Measurements from ENCODE around the gene SUN3. TPM values are rescaled to one million over a fixed set of nuclear protein-coding genes. Genes with fewer than 3 reads are reported as not detected.

Gene SUN3
- total RNA-seq, 1 experiment from 2014 or later = not detected

DNA sequence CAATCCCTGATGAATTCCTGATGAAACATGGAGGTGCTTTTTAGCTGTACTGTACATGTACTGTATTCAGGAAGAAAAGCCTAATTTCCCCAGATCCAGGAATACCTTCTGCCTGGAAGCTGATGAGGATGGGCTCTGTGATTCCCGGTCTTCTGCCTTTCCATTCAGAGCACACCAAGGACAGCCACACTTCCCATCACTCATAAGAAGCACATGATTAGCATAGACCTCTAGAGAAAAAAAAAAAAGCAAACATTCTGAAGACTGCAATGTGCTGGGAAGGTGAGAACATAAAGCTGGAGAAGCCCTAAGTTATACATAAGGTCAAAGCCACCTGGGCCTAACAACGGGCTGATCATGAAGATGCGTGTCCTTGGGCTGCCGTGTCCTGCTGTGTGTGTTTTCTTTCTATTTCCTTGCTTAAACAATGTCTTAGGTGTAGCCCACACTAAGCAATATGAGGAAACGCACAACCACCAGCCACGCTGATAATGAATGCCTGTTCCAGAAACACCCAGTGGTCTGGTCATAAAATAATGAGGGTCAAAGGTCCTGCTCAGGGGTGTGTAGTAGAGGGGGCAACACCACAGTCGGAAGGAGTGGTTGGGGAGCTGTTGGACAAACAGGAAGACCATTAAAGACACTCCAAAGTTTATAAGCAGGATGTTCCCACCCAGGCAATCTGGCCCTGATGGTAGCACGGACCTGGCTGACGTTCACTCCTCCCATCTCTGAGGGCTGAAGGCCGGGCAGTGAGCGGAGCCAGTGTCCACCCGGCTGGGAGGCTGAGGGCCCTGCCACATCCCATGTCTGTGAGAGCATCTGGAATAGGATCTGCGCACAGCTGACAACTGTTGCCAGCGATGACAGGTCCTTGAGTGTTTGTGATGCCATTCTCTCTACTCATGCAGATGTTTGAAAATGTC is 88.6 kb downstream of the SUN3 start:
- no peak for DNase-seq
- H3K4ac ChIP-seq (ENCODE audit: low read depth, low read length) = no peak overlapping the region
- no peak overlapping the region for H2BK20ac ChIP-seq (ENCODE audit: low read depth, low read length, poor library complexity, severe bottlenecking)
- no peak overlapping the region for H3K9ac ChIP-seq (ENCODE audit: extremely low read depth, insufficient read length, low read length)
- no peak overlapping the region for H2BK120ac ChIP-seq (ENCODE audit: low read depth, low read length, poor library complexity, severe bottlenecking)
- H4K91ac ChIP-seq (ENCODE audit: insufficient read length, low read depth, low read length) = no peak overlapping the region
- no peak overlapping the region for H3K18ac ChIP-seq (ENCODE audit: insufficient read length, low read depth, low read length)
- TF ChIP-seq, protein P1, sequence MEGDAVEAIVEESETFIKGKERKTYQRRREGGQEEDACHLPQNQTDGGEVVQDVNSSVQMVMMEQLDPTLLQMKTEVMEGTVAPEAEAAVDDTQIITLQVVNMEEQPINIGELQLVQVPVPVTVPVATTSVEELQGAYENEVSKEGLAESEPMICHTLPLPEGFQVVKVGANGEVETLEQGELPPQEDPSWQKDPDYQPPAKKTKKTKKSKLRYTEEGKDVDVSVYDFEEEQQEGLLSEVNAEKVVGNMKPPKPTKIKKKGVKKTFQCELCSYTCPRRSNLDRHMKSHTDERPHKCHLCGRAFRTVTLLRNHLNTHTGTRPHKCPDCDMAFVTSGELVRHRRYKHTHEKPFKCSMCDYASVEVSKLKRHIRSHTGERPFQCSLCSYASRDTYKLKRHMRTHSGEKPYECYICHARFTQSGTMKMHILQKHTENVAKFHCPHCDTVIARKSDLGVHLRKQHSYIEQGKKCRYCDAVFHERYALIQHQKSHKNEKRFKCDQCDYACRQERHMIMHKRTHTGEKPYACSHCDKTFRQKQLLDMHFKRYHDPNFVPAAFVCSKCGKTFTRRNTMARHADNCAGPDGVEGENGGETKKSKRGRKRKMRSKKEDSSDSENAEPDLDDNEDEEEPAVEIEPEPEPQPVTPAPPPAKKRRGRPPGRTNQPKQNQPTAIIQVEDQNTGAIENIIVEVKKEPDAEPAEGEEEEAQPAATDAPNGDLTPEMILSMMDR (conservative IDR thresholded peaks at IDR 0.05) = no peak
- H3K9me3 ChIP-seq (ENCODE audit: control insufficient read depth, low read depth, low read length) = no peaks in the 10 kb centered on the region
- no peak overlapping the region for H3K14ac ChIP-seq (ENCODE audit: insufficient read depth, low read length)
- H2BK12ac ChIP-seq (ENCODE audit: insufficient read length, low read depth, low read length) = no peak overlapping the region
- H2AK5ac ChIP-seq (ENCODE audit: insufficient read length, low read length) = no peak overlapping the region
- no peak overlapping the region for H3K4me3 Mint-ChIP-seq
- H3K27me3 ChIP-seq (ENCODE audit: insufficient read depth, low read length) = no peaks in the 10 kb centered on the region
- H3K4me1 ChIP-seq (ENCODE audit: insufficient read depth, low read length) = peaks cover 8% of the 10 kb centered on the region; the same call in 1 of the 2 replicates
- H3K27ac ChIP-seq (ENCODE audit: insufficient read length, low read depth, low read length) = no peak overlapping the region
- no peak overlapping the region for H3K23ac ChIP-seq (ENCODE audit: insufficient read length, low read depth, low read length)
- WGBS (ENCODE audit: extremely low coverage, insufficient read length, low lambda C conversion rate) = no CpG with 5 or more reads among the region's 14 CpGs
- no peaks in the 10 kb centered on the region for H3K36me3 Mint-ChIP-seq (ENCODE audit: insufficient read depth in 1 of 3, low read depth in 3 of 3)
- no peak overlapping the region for H2AFZ ChIP-seq (ENCODE audit: low read length)
- no peaks in the 10 kb centered on the region for H3K9me3 Mint-ChIP-seq
- peaks cover 41 to 55% of the 10 kb centered on the region in 2 experiments for H3K4me1 Mint-ChIP-seq
- no peak overlapping the region for H2BK15ac ChIP-seq (ENCODE audit: low read depth, low read length)
- H3K56ac ChIP-seq (ENCODE audit: insufficient read length, low read depth, low read length) = no peak overlapping the region
- H3K4me2 ChIP-seq (ENCODE audit: insufficient read depth, insufficient read length, low read length) = no peak overlapping the region
- no peaks in the 10 kb centered on the region for H4K20me1 ChIP-seq (ENCODE audit: control insufficient read depth, insufficient read depth, insufficient read length)
- H3K27me3 Mint-ChIP-seq (ENCODE audit: low read depth) = no peaks in the 10 kb centered on the region; the same call in 1 of the 2 replicates
- H3K79me1 ChIP-seq (ENCODE audit: insufficient read depth, low read depth, low read length, poor library complexity, severe bottlenecking) = no peaks in the 10 kb centered on the region
- H3K27ac Mint-ChIP-seq = peak overlapping the region in 2 of 3 experiments; percentile 60 to 75; a peak in 4 of 7 replicates
- H3K79me2 ChIP-seq (ENCODE audit: insufficient read depth, low read length) = no peaks in the 10 kb centered on the region
- H3T11ph ChIP-seq (ENCODE audit: low read length) = no peak overlapping the region
- H4K5ac ChIP-seq (ENCODE audit: insufficient read length, low read depth, low read length) = no peak overlapping the region
- H4K8ac ChIP-seq (replicated peaks; ENCODE audit: insufficient read length, low read depth, low read length) = no peak overlapping the region
- H2BK5ac ChIP-seq (ENCODE audit: insufficient read length, low read length) = no peak overlapping the region
- no peaks in the 10 kb centered on the region for H3K23me2 ChIP-seq (ENCODE audit: insufficient read length, low read depth, low read length, poor library complexity, severe bottlenecking)
